ENCODE measurements around the gene MARCO. TPM values are rescaled to one million over a fixed set of nuclear protein-coding genes. Genes with fewer than 3 reads are reported as not detected.

The MARCO gene
- total RNA-seq, 1 donor from 2014 or later, result not detected

- no peak overlapping the region for H3K4me3 Mint-ChIP-seq (ENCODE audit: unreplicated experiment)
- no peak overlapping the region for H3K27ac Mint-ChIP-seq (ENCODE audit: unreplicated experiment)
Measured at GRCh38 chr2:118983133-118983532, 41.1 kb downstream of the MARCO start.

GRCh38 chr2:118983915-118984314 is 41.9 kb downstream of the MARCO start:
- H3K27me3 Mint-ChIP-seq (ENCODE audit: low read depth, unreplicated experiment), result peaks cover 84% of the 10 kb centered on the region
- DNase-seq (ENCODE audit: low read depth), result no peak
- Histone ChIP-seq H3K4me1 (ENCODE audit: insufficient read depth, low read length) (no peaks in the 10 kb centered on the region), H3K79me2 (ENCODE audit: insufficient read depth, low read length) (no peaks in the 10 kb centered on the region), H3K27me3 (ENCODE audit: insufficient read depth, low read length) (no peaks in the 10 kb centered on the region), H3K4me2 (ENCODE audit: low read length) (no peak overlapping the region), H3K9me3 (ENCODE audit: insufficient read depth, low read depth, low read length) (no peaks in the 10 kb centered on the region), H3K9ac (ENCODE audit: low read length) (no peak overlapping the region), H3K4me3 (ENCODE audit: insufficient read depth, low read depth, low read length) (no peak overlapping the region), H4K20me1 (ENCODE audit: insufficient read depth, low read length) (no peaks in the 10 kb centered on the region), H3K36me3 (ENCODE audit: insufficient read depth, low read length) (no peaks in the 10 kb centered on the region), H3K27ac (ENCODE audit: low read depth, low read length) (no peak overlapping the region), H2AFZ (ENCODE audit: low read depth, low read length) (no peak overlapping the region)
- H3K4me1 Mint-ChIP-seq (ENCODE audit: low read depth, unreplicated experiment), result no peaks in the 10 kb centered on the region
- no peaks in the 10 kb centered on the region for H3K36me3 Mint-ChIP-seq (ENCODE audit: low read depth, unreplicated experiment)
- FAIRE-seq, result no peak
- H3K4me3 Mint-ChIP-seq (ENCODE audit: unreplicated experiment), result no peak overlapping the region
- H3K27ac Mint-ChIP-seq (ENCODE audit: unreplicated experiment), result no peak overlapping the region
- TF ChIP-seq, protein P1, sequence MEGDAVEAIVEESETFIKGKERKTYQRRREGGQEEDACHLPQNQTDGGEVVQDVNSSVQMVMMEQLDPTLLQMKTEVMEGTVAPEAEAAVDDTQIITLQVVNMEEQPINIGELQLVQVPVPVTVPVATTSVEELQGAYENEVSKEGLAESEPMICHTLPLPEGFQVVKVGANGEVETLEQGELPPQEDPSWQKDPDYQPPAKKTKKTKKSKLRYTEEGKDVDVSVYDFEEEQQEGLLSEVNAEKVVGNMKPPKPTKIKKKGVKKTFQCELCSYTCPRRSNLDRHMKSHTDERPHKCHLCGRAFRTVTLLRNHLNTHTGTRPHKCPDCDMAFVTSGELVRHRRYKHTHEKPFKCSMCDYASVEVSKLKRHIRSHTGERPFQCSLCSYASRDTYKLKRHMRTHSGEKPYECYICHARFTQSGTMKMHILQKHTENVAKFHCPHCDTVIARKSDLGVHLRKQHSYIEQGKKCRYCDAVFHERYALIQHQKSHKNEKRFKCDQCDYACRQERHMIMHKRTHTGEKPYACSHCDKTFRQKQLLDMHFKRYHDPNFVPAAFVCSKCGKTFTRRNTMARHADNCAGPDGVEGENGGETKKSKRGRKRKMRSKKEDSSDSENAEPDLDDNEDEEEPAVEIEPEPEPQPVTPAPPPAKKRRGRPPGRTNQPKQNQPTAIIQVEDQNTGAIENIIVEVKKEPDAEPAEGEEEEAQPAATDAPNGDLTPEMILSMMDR (IDR thresholded peaks at IDR 0.05; ENCODE audit: insufficient read depth, low read depth, low read length), result no peak
- no peak for TF ChIP-seq EZH2 (IDR thresholded peaks at IDR 0.05; ENCODE audit: insufficient read depth, low read length)
- peaks cover 9% of the 10 kb centered on the region for H3K9me3 Mint-ChIP-seq (ENCODE audit: unreplicated experiment)

More at GRCh38 chr2:118983133-118983532, 41.1 kb downstream of the MARCO start:
- Mint-ChIP-seq H3K27me3 (ENCODE audit: low read depth, unreplicated experiment) (peaks cover 80% of the 10 kb centered on the region), H3K36me3 (ENCODE audit: low read depth, unreplicated experiment) (no peaks in the 10 kb centered on the region), H3K4me1 (ENCODE audit: low read depth, unreplicated experiment) (no peaks in the 10 kb centered on the region), H3K9me3 (ENCODE audit: unreplicated experiment) (peaks cover 9% of the 10 kb centered on the region)
- Histone ChIP-seq H2AFZ (ENCODE audit: low read depth, low read length) (no peak overlapping the region), H3K4me1 (ENCODE audit: insufficient read depth, low read length) (no peaks in the 10 kb centered on the region), H3K27ac (ENCODE audit: low read depth, low read length) (no peak overlapping the region), H3K9ac (ENCODE audit: low read length) (no peak overlapping the region), H4K20me1 (ENCODE audit: insufficient read depth, low read length) (no peaks in the 10 kb centered on the region), H3K4me2 (ENCODE audit: low read length) (no peak overlapping the region), H3K4me3 (ENCODE audit: insufficient read depth, low read depth, low read length) (no peak overlapping the region), H3K9me3 (ENCODE audit: insufficient read depth, low read depth, low read length) (no peaks in the 10 kb centered on the region), H3K36me3 (ENCODE audit: insufficient read depth, low read length) (no peaks in the 10 kb centered on the region), H3K79me2 (ENCODE audit: insufficient read depth, low read length) (no peaks in the 10 kb centered on the region), H3K27me3 (ENCODE audit: insufficient read depth, low read length) (no peaks in the 10 kb centered on the region)
- TF ChIP-seq, protein P1 (IDR thresholded peaks at IDR 0.05; ENCODE audit: insufficient read depth, low read depth, low read length), result no peak
- no peak for TF ChIP-seq EZH2 (IDR thresholded peaks at IDR 0.05; ENCODE audit: insufficient read depth, low read length)
- DNase-seq (ENCODE audit: low read depth), result no peak
- FAIRE-seq, result no peak

- Mint-ChIP-seq H3K36me3 (ENCODE audit: low read depth, unreplicated experiment) (no peaks in the 10 kb centered on the region), H3K4me3 (ENCODE audit: unreplicated experiment) (no peak overlapping the region), H3K27ac (ENCODE audit: unreplicated experiment) (no peak overlapping the region), H3K4me1 (ENCODE audit: low read depth, unreplicated experiment) (no peaks in the 10 kb centered on the region), H3K27me3 (ENCODE audit: low read depth, unreplicated experiment) (peaks cover 82% of the 10 kb centered on the region), H3K9me3 (ENCODE audit: unreplicated experiment) (peaks cover 8% of the 10 kb centered on the region)
- DNase-seq (ENCODE audit: low read depth) (no peak), FAIRE-seq (no peak)
- Histone ChIP-seq H3K27me3 (ENCODE audit: insufficient read depth, low read length) (no peaks in the 10 kb centered on the region), H2AFZ (ENCODE audit: low read depth, low read length) (no peak overlapping the region), H3K79me2 (ENCODE audit: insufficient read depth, low read length) (no peaks in the 10 kb centered on the region), H3K27ac (ENCODE audit: low read depth, low read length) (no peak overlapping the region), H3K9ac (ENCODE audit: low read length) (no peak overlapping the region), H3K9me3 (ENCODE audit: insufficient read depth, low read depth, low read length) (no peaks in the 10 kb centered on the region), H3K4me3 (ENCODE audit: insufficient read depth, low read depth, low read length) (no peak overlapping the region), H3K4me2 (ENCODE audit: low read length) (no peak overlapping the region), H3K4me1 (ENCODE audit: insufficient read depth, low read length) (no peaks in the 10 kb centered on the region), H4K20me1 (ENCODE audit: insufficient read depth, low read length) (no peaks in the 10 kb centered on the region), H3K36me3 (ENCODE audit: insufficient read depth, low read length) (no peaks in the 10 kb centered on the region)
- no peak for TF ChIP-seq EZH2 (IDR thresholded peaks at IDR 0.05; ENCODE audit: insufficient read depth, low read length)
- TF ChIP-seq, protein P1 (IDR thresholded peaks at IDR 0.05; ENCODE audit: insufficient read depth, low read depth, low read length), result no peak
Measured at GRCh38 chr2:118986738-118987137, 44.7 kb downstream of the MARCO start.

Measured in astrocyte (in vitro differentiated cells and primary cell).